K562 (cell line): ENCODE data around the gene ALG1L2.

Experiments
- CBFA2T2 ChIP-seq: fragments of 450-650 bp; conservative IDR thresholded peaks from 2 replicates; pipeline ENCODE4 v1.6.1; 2017; ENCODE audit warnings: mild to moderate bottlenecking
- CHCHD3 ChIP-seq: fragments of 250-450 bp; sonication (Bioruptor Pico); IDR thresholded peaks from 2 replicates; pipeline ENCODE4 v2.1.2; 2022; ENCODE audit warnings: mild to moderate bottlenecking
- TF ChIP-seq, protein P1 (sequence below), 3 experiments: IDR thresholded peaks in 2 of 3; conservative IDR thresholded peaks in 1 of 3; 2 replicates each; pipeline ENCODE4 v1.5.1; 2011 to 2012; ENCODE audit warnings: low read length in 3 of 3, mild to moderate bottlenecking in 3 of 3, control low read depth in 2 of 3, improper control_type of control experiment in 1 of 3, inconsistent platforms in 1 of 3, low read depth in 1 of 3, mixed read lengths in 1 of 3, moderate library complexity in 1 of 3; ENCODE audit not compliant: insufficient read depth in 2 of 3

DNA sequence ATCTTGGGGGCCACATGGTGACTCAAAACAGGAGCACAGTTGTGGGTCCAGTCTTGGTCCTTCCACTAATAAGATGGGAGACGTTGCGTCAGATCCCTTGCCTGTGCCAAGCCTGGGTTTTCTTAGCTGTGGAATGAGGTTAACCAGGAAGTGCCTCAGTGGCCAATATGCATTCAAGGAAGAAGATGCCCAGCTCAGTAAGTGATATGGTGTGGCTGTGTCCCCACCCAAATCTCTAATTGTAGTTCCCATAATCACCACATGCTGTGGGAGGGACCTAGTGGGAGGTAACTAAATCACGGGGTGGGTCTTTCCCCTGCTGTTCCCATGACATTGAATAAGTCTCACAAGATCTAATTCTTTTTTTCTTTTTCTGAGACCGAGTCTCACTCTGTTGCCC is 6.4 kb downstream of the ALG1L2 start:
- TF ChIP-seq CBFA2T2 (no peak), CHCHD3 (CRISPR knock-in tag) (no peak)
- TF ChIP-seq, protein P1, sequence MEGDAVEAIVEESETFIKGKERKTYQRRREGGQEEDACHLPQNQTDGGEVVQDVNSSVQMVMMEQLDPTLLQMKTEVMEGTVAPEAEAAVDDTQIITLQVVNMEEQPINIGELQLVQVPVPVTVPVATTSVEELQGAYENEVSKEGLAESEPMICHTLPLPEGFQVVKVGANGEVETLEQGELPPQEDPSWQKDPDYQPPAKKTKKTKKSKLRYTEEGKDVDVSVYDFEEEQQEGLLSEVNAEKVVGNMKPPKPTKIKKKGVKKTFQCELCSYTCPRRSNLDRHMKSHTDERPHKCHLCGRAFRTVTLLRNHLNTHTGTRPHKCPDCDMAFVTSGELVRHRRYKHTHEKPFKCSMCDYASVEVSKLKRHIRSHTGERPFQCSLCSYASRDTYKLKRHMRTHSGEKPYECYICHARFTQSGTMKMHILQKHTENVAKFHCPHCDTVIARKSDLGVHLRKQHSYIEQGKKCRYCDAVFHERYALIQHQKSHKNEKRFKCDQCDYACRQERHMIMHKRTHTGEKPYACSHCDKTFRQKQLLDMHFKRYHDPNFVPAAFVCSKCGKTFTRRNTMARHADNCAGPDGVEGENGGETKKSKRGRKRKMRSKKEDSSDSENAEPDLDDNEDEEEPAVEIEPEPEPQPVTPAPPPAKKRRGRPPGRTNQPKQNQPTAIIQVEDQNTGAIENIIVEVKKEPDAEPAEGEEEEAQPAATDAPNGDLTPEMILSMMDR (IDR thresholded peaks at IDR 0.05 in 2 of 3, conservative IDR thresholded peaks at IDR 0.05 in 1 of 3; ENCODE audit: insufficient read depth in 2 of 3, low read depth in 1 of 3, low read length in 3 of 3): no peak
